B cell (primary cell): Measurements from ENCODE around the gene EGR2. TPM values are rescaled to one million over a fixed set of nuclear protein-coding genes. Genes with fewer than 3 reads are reported as not detected.

ENCODE experiments used
- ATAC-seq: fragments of 200-7000 bp; cut with Tn5 transposase; one replicate; pipeline ENCODE4 v1.10.0; 2021; ENCODE audit warnings: low read depth, mild to moderate bottlenecking, moderate number of reproducible peaks, moderate library complexity
- CTCF ChIA-PET: fragments of 350-600 bp; sonication (Branson Sonifier 250); formaldehyde crosslinking; loops from one replicate; lab custom pipeline; 2021; ENCODE audit warnings: antibody characterized with exemption, inconsistent platforms; lab: Charles Lee
- POLR2A ChIA-PET: fragments of 350-600 bp; sonication (Branson Sonifier 250); formaldehyde crosslinking; loops from one replicate; lab custom pipeline; 2021; ENCODE audit warnings: antibody characterized with exemption; lab: Charles Lee
- DNase-seq: peaks from one replicate; pipeline ENCODE4 v3.0.0; 2013
- H2AFZ ChIP-seq: 2 replicates; pipeline ENCODE4 v1.6.1; 2012; ENCODE audit warnings: mild to moderate bottlenecking, low read depth, low read length; ENCODE audit not compliant: insufficient read depth, poor library complexity, severe bottlenecking
- H3K27ac ChIP-seq, 2 donors: 1 replicate in 1 of 2; 2 replicates in 1 of 2; pipeline ENCODE4 v1.5.1; 2012 to 2013; ENCODE audit warnings: low read length in 2 of 2, mild to moderate bottlenecking in 2 of 2, moderate library complexity in 1 of 2
- H3K27me3 ChIP-seq, 4 experiments: fragments of 200-600 bp in 1 of 4; sonication (generic) in 1 of 4; replicated peaks in 1 of 4; 1 replicate in 2 of 4; 2 replicates in 2 of 4; pipeline versions ENCODE4 v1.6.1 to v1.7.0; 2013 to 2016; ENCODE audit warnings: low read length in 3 of 4, mild to moderate bottlenecking in 2 of 4, mixed read lengths in 1 of 4, moderate library complexity in 1 of 4; ENCODE audit not compliant: insufficient read depth in 4 of 4, control insufficient read depth in 3 of 4; ENCODE audit errors: control extremely low read depth in 1 of 4
- H3K36me3 ChIP-seq, 2 experiments: replicated peaks in 1 of 2; 1 replicate in 1 of 2; 2 replicates in 1 of 2; pipeline versions ENCODE4 v1.6.1 to v1.7.1; 2013; ENCODE audit warnings: low read length in 1 of 2; ENCODE audit not compliant: insufficient read depth in 2 of 2, control insufficient read depth in 1 of 2; ENCODE audit errors: control extremely low read depth in 1 of 2, extremely low read depth in 1 of 2
- H3K4me1 ChIP-seq, 2 donors: fragments of 200-600 bp in 1 of 2; sonication (generic) in 1 of 2; 1 replicate in 1 of 2; 2 replicates in 1 of 2; pipeline versions ENCODE4 v1.5.1 to v1.6.1; 2013 to 2017; ENCODE audit warnings: low read length in 2 of 2; ENCODE audit not compliant: control insufficient read depth in 2 of 2, insufficient read depth in 2 of 2
- H3K4me2 ChIP-seq: replicated peaks from 2 replicates; pipeline ENCODE3; 2012; ENCODE audit warnings: mild to moderate bottlenecking, low read depth, low read length; ENCODE audit not compliant: poor library complexity, severe bottlenecking
- H3K4me3 ChIP-seq, 5 experiments: fragments of 200-600 bp in 1 of 5; sonication (generic) in 1 of 5; 1 replicate in 3 of 5; 2 replicates in 2 of 5; pipeline versions ENCODE4 v1.5.1 to v1.7.0; 2011 to 2016; ENCODE audit warnings: low read length in 4 of 5, mild to moderate bottlenecking in 4 of 5, low read depth in 2 of 5, control low read depth in 1 of 5, moderate library complexity in 1 of 5; ENCODE audit not compliant: insufficient read depth in 1 of 5; ENCODE audit errors: control extremely low read depth in 1 of 5, extremely low read depth in 1 of 5
- H3K79me2 ChIP-seq: fragments of 200-600 bp; sonication (generic); one replicate; pipeline ENCODE4 v1.6.0; 2016; ENCODE audit warnings: low read length; ENCODE audit not compliant: control insufficient read depth, insufficient read depth
- H3K9ac ChIP-seq: fragments of 200-600 bp; sonication (generic); 2 replicates; pipeline ENCODE4 v1.6.1; 2017; ENCODE audit warnings: mild to moderate bottlenecking, low read length, moderate library complexity
- H3K9me3 ChIP-seq, 3 donors: one replicate each; pipeline versions ENCODE4 v1.6.1 to v1.7.1; 2013; ENCODE audit warnings: low read length in 2 of 3; ENCODE audit not compliant: control insufficient read depth in 2 of 3, insufficient read depth in 1 of 3; ENCODE audit errors: control extremely low read depth in 1 of 3
- H4K20me1 ChIP-seq: 2 replicates; pipeline ENCODE4 v1.6.0; 2012; ENCODE audit warnings: mild to moderate bottlenecking, low read length; ENCODE audit not compliant: insufficient read depth, control insufficient read depth, poor library complexity, severe bottlenecking
- H3K27ac Mint-ChIP-seq: one replicate; pipeline ENCODE4 v1.8.0; 2021; ENCODE audit warnings: mixed read lengths
- H3K27me3 Mint-ChIP-seq: one replicate; pipeline ENCODE4 v1.8.0; 2021; ENCODE audit warnings: mixed read lengths
- H3K4me1 Mint-ChIP-seq: one replicate; pipeline ENCODE4 v1.8.0; 2021; ENCODE audit warnings: mixed read lengths
- H3K4me3 Mint-ChIP-seq: one replicate; pipeline ENCODE4 v1.8.0; 2021; ENCODE audit warnings: mixed read lengths
- H3K9me3 Mint-ChIP-seq: one replicate; pipeline ENCODE4 v1.8.0; 2022; ENCODE audit warnings: mixed read lengths; ENCODE audit not compliant: insufficient read depth
- CTCF ChIP-seq: fragments of 200-600 bp; IDR thresholded peaks from one replicate; pipeline ENCODE4 v1.8.0; 2022; ENCODE audit warnings: antibody characterized with exemption, mild to moderate bottlenecking
- EZH2 ChIP-seq: IDR thresholded peaks from 2 replicates; pipeline ENCODE4 v1.6.1; 2012; ENCODE audit warnings: borderline replicate concordance, low read depth, mild to moderate bottlenecking, moderate library complexity, low read length; ENCODE audit not compliant: insufficient read depth, poor library complexity, severe bottlenecking
- WGBS: methylation state at CpG from one replicate; pipeline ENCODE4 v1.1.5; 2013; ENCODE audit warnings: missing lambda C conversion rate; ENCODE audit not compliant: insufficient coverage; 5-methylcytosine and 5-hydroxymethylcytosine counted together
- intact Hi-C: fragments of 100-400 bp; cut with micrococcal nuclease; formaldehyde crosslinking; loops from one replicate; pipeline ENCODE4 v1.10.0; 2022
- polyA plus RNA-seq: library from polyadenylated mRNA; depleted of rRNA; stranded (reverse); fragments of >200 nt; gene quantifications from 2 replicates; pipeline ENCODE4 v1.2.3, GENCODE V29; 2012
- total RNA-seq, 2 donors: library from RNA; stranded (reverse); fragments of 120-200 nt in 1 of 2; gene quantifications; 1 replicate in 1 of 2; 2 replicates in 1 of 2; pipeline versions ENCODE4 v1.2.3 to v1.2.4, GENCODE V29; 2013 to 2022

Gene EGR2
- total and polyA plus RNA-seq, 2 donors (not counting 1 experiment from before 2014, with no cell fraction given) = 6.3 to 10.9 TPM

- H3K9ac ChIP-seq = no peak overlapping the region
- no peaks in the 10 kb centered on the region for H3K9me3 ChIP-seq
- no peak for ATAC-seq
- Mint-ChIP-seq H3K4me3 (no peak overlapping the region), H3K27ac (no peak overlapping the region), H3K27me3 (peaks cover 4% of the 10 kb centered on the region), H3K4me1 (peaks cover 6% of the 10 kb centered on the region), H3K9me3 (no peaks in the 10 kb centered on the region)
- no peaks in the 10 kb centered on the region for H3K27me3 ChIP-seq
- no peak for DNase-seq
- intact Hi-C loops = no loop called here
- TF ChIP-seq EZH2 (no peak), CTCF (no peak)
- no peaks in the 10 kb centered on the region for H3K4me1 ChIP-seq
- no peak overlapping the region for H3K27ac ChIP-seq
- no peak overlapping the region for H3K4me3 ChIP-seq
- no peak overlapping the region for H2AFZ ChIP-seq
- no peak overlapping the region for H3K4me2 ChIP-seq
- POLR2A ChIA-PET = no interaction called here
- 82% methylated on average over 3 of the region's 4 CpGs for WGBS
- no peaks in the 10 kb centered on the region for H3K36me3 ChIP-seq
- H4K20me1 ChIP-seq = no peaks in the 10 kb centered on the region
- no peaks in the 10 kb centered on the region for H3K79me2 ChIP-seq
- CTCF ChIA-PET = no interaction called here
Observed at GRCh38 chr10:62830679-62831078, 14.5 kb upstream of the EGR2 start.

GRCh38 chr10:62829622-62830021, 13.5 kb upstream of the EGR2 start:
- TF ChIP-seq EZH2 (no peak), CTCF (no peak)
- Histone ChIP-seq H4K20me1 (no peaks in the 10 kb centered on the region), H3K4me3 (no peak overlapping the region), H3K36me3 (no peaks in the 10 kb centered on the region), H3K4me2 (no peak overlapping the region), H3K9me3 (no peaks in the 10 kb centered on the region), H3K9ac (no peak overlapping the region), H3K27ac (no peak overlapping the region), H3K79me2 (no peaks in the 10 kb centered on the region), H2AFZ (no peak overlapping the region), H3K4me1 (no peaks in the 10 kb centered on the region), H3K27me3 (no peaks in the 10 kb centered on the region)
- WGBS = 90% methylated on average over 2 of the region's 2 CpGs
- Mint-ChIP-seq H3K27me3 (peaks cover 4% of the 10 kb centered on the region), H3K9me3 (no peaks in the 10 kb centered on the region), H3K4me3 (no peak overlapping the region), H3K27ac (no peak overlapping the region), H3K4me1 (peaks cover 6% of the 10 kb centered on the region)
- POLR2A ChIA-PET = no interaction called here
- no peak for ATAC-seq
- no peak for DNase-seq
- intact Hi-C loops = no loop called here
- CTCF ChIA-PET = interaction anchor here (3.0 kb wide), 1 partner anchor 11 kb away, joined by 10 read pairs; no protein-coding TSS in a partner anchor
